Hepatic stellate cell (primary cell): ENCODE data around the gene MBD6.
A peak's percentile ranks its signal among the peaks of the same experiment; 100 is the strongest.

Source experiments
- DNase-seq: peaks from one replicate; pipeline ENCODE4 v3.0.0; 2011; ENCODE audit warnings: low spot score

The MBD6 gene

GRCh38 chr12:57529831-57530230, 7.2 kb downstream of the MBD6 start:
- no peak for DNase-seq

GRCh38 chr12:57530396-57531142, 7.9 kb downstream of the MBD6 start:
- no peak for DNase-seq

GRCh38 chr12:57531836-57532235, 9.2 kb downstream of the MBD6 start:
- no peak for DNase-seq

DNA sequence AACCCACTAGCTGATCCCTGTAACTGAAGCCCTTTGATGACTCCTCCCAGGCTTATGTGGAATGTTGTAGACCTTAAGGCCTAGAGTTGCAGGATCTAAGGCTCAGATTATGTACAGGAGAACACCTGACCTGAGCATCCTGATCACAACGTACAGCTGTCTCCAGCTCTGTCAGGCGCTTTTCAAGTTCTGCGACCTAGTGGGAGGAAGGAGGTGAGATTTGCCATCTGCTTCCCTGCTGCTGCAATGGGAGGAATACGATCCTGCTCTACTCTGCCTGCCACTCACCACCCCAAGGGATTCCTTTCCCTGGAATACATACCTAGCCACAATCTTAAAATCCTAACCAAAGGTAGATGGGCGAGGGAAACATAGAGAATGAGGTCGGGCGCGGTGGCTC, 10.5 kb downstream of the MBD6 start:
- no peak for DNase-seq

- no peak for DNase-seq
Measured at GRCh38 chr12:57534250-57534649, 11.6 kb downstream of the MBD6 start.

GRCh38 chr12:57534991-57535543, 12.4 kb downstream of the MBD6 start:
- no peak for DNase-seq

DNA sequence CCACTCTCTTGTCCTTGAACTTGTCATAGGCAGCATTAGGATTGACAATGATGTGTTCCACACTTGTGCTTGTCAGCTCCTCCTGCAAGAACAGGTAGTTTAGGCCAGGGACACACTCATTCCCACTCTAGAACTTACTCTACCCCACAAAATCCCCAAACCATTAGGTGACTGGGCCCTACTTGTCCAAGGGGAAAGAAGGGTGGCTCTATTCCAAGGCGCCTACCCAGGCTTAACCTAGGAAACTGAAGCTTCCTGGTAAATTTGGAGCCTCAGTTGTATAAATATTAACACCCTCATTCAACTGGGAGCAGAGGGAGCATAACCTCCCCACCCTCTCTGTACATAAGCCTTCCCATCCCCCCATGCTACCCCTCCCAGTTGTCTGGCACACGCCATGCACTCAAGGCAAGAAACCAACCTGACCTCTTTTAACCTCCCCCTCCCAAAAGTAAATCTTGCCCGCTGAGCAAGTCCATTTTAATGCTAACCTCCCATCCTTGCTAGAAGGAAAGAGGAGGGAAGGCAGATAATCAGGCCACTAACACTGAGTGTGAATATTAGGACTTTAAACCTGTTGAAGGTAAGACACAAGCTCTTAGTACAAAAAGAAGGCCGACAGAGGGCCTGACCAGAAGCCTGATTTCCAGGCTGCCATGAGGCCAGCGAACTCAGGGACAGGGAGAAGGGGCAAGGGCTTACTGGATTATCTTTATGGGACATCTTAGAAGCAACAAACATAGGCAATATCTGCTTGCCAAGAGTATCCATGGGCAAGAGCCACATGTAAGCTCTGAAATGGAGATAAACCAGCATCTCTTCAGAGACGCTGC, 13.4 kb downstream of the MBD6 start:
- no peak for DNase-seq

DNA sequence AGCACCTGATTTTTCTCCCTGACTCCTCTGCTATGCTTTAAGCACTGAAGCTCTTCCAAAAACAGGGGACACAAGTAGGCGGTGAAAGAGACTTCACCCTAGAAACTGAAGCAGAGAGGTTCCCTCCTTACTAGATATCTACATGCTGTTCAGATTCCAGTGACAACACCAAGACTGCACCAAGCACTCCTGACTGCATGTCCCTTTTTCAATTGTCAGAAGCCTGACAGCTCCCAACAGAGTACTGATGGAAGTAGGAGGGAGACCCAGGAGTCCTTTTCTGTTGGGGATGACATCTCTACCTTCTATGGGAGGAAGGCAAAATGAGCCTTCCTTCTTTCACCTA, 13.9 kb downstream of the MBD6 start:
- DNase-seq: no peak

DNA sequence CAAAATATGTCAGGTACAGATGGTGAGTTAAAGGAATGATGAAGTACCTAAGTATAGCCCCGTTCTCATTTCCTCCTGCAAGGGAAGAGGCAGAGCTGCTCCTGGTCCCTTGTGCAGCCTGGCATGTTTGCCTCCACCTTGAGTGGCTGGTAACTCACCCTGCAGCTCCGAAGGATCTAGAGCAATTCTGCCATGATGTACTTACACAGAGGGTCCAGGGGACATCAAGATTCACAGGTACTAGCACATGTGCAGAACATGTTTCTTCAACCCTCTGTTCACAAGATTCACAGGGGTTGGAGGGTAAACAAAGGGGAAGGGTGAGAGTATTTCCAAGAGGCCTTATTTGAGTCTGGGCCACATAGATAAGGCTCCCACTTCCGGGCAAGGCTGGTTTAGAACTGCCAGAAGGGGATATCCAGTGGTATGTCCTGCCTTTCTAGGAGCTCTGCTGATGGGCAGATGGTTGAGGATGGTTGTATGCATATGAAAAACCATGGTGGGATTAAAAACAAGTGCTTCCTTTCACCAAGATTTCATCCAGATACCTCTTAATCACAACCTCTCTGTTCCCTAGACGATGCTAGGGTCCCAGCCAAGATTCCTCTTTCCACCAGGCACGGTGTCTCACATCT, 16.6 kb downstream of the MBD6 start:
- DNase-seq: no peak

DNA sequence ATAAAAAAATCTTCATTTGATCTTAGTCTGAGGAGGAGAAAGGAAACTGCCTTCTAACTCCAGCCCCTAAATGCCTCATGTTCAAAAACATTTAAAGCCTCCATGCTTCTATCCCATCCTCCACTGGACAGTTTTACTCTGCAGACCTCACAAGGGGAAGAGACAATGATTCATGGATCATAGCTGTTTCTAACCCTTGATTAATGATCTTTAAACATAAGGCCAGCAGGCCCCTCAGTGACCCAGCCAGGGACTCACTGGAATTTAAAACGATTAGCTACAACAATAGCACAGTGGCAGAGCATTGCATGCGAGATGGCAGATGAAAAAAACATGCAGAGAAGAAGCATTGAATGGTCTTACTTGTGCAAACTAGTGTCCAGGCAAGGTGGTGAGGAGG, 18.4 kb downstream of the MBD6 start:
- DNase-seq: no peak

- DNase-seq: no peak
Measured at GRCh38 chr12:57541717-57542116, 19.1 kb downstream of the MBD6 start.

GRCh38 chr12:57543581-57543980, 21.0 kb downstream of the MBD6 start:
- no peak for DNase-seq

DNA sequence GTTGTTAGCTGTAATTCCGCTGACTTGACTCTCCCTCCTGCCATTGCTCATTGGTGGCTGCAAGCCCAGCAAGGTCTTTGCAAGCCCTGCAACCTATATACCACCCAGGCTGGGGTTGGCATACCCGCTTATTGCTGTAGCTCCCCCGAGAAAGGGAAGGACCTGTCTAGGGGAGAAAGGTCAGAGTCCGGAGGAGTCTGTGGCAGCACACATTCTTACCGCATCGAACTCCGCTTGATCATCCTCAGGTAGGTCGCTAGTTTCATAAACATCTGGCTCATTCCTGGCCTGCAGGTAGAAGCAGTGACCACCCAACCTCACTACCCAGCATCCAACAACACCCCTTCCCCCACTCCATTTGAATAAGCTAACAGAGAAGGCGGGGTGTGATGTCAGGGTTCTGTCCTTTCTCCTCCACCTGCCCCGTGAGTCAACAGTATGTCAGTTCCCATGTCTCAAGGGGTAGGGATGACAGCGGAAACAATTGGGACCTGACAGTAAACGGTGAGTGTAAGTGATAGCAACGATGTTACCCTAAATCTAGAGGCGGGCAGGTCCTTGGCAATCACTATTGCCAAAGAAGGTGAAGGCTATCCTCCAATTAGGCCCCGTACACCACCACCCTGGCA, 23.3 kb downstream of the MBD6 start:
- DNase-seq: no peak

DNA sequence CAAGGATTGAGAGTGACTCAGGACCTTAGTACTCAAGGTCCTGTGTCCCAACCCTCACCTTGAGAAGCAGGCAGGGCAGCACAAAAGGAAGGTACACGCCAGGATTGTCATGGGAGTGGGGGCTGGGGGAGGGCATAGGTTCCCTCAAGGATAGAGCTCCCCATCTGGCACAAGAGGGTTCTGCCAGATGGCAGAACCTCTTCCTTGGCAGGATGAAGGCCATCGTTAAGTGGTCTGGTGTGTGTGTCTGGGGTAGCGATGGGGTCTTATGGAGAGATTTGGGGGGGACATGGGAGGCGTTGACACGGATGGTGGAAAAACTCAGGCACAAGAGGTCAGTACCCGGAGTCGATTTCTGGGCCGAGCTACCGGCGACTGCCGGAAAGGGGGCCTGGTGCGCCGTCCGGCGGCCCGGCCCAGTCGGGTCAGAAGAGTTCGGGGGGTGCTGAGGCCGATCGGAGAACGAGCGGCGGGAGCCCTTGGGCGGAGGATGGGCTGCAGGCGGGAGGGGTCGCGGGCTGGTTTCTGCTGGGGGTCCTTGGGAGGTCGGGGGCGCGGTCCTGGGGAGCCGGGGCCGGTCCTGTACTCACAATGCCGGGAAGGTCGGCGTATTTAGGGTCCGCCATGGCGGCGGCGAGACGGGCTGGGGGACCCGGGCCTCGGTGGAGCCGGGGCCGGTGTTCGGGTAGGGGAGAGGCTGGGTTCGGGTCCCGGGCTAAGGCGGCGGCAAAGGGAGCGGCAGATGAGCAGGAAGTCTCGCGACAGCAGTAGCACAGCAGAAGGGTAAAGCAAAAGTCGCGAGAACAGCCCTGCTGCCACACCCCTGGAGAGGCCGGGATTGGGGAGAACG, 24.0 kb downstream of the MBD6 start, which contains the start of gene DCTN2:
Gene DCTN2, minus strand, starts transcription at position 755 of the 850 bp plus-strand sequence. Its CDS starts 129 bp downstream, at position 626.
- DNase-seq: peak; percentile 98

DNA sequence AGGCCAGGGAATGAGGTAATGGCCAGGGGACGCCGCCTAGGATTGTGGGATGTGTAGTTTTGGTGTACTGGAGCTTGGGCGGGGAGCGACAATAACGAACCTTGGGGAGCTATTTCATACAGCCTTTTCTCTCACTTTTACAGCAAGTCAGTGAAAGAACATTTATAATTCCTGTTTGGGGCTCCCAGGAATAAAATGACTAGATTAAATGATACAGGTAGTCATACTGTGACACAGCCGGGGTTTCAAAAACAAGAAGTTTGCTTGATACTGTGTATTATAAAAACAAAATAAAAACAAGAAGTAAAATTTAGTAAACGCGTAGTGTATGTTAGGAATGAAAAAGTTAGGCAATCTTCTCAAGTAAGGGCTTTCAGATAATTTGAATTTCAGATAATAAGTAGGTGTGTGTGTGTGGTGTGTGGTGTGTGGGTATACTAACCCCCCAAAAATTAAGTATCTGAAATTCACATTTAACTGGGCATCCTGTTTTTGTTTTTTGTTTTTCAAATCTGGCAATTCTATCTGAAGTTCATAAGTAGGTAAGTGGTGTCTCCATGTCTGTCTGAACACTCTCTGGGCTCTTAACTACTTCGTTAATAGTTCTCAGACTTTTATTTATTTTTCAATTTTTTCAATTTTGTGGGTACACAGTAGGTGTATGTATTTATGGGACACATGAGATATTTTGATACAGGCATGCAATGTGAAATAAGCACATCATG, 24.8 kb downstream of the MBD6 start:
- DNase-seq: no peak

DNA sequence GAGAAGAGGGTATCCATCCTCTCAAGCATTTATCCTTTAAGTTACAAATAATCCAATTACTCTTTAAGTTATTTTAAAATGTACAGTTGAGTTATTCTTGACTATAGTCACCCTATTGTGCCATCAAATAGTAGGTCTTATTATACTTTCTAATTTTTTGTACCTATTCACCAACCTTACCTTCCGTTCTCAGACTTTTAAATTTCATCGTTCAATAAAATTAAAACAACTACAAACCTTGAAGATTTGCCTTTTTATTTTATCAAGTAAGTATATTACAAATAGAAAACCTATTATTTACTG, 25.3 kb downstream of the MBD6 start:
- no peak for DNase-seq

- DNase-seq: no peak
Measured at GRCh38 chr12:57548488-57548887, 25.9 kb downstream of the MBD6 start.

GRCh38 chr12:57549203-57549908, 26.7 kb downstream of the MBD6 start:
- no peak for DNase-seq

DNA sequence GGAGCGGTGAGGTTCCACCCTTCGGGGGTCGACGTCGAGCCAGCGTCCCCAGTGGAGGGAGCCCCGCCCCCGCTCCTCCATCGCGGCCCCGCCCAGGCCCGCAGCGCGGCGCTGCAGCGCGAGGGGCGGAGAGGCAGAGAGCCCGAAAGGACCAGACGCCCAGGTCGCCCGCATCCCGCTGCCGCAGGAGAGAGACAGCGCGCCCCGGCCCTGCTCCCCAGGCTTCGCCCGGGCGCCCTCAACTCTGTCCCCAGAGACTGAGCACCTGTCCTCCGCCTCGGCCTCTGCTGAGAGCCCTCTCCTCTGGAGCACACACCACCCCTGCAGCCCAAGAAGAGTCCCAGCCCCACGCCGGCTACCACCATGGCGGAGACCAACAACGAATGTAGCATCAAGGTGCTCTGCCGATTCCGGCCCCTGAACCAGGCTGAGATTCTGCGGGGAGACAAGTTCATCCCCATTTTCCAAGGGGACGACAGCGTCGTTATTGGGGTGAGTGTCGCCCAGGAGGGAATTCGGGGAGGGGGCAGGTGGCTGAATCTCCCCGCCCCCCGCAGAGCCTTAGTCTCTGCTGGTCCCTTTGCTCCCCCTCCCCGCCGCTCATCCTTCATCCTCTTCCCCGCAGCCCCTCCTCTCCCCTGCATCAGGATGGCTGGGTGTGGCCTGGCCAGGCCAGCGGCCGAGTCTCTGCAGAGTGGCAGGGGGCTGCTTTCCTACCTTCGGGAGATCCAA, 27.5 kb downstream of the MBD6 start, which contains the start of gene KIF5A:
Gene KIF5A, plus strand, starts transcription at position 136 of the 732 bp plus-strand sequence. Its CDS starts 228 bp downstream, at position 364.
- DNase-seq: peak; percentile 73
